SK-N-SH (cell line): ENCODE results near the gene CASP8AP2. TPM values are rescaled to one million over a fixed set of nuclear protein-coding genes. Genes with fewer than 3 reads are reported as not detected.
"Not testable (repeated sequence)": the region's sequence is repeated elsewhere in the genome, so short reads cannot be mapped to it uniquely, and the experiment has no call there.

Experiments
- CTCF ChIA-PET: fragments of 300-600, 350-600 bp; formaldehyde crosslinking; extraction: SDS; loops from one replicate; lab custom pipeline; 2021; lab: Yijun Ruan, JAX
- POLR2A ChIA-PET: fragments of 350-600 bp; sonication (Branson Sonifier 250); formaldehyde crosslinking; extraction: SDS; loops from one replicate; lab custom pipeline; 2020; ENCODE audit warnings: antibody characterized with exemption, inconsistent platforms; lab: Yijun Ruan, JAX
- DNase-seq: peaks from one replicate; pipeline ENCODE4 v3.0.0; 2012
- H2AFZ ChIP-seq: fragments of 200-600 bp; sonication (generic); 2 replicates; pipeline ENCODE4 v1.8.1; 2016; ENCODE audit warnings: antibody characterized with exemption, mild to moderate bottlenecking, low read depth
- H3F3A ChIP-seq: fragments of 200-600 bp; sonication (generic); replicated peaks from 2 replicates; pipeline ENCODE3; 2016; ENCODE audit warnings: antibody characterized with exemption, mild to moderate bottlenecking; ENCODE audit not compliant: insufficient read depth
- H3K27ac ChIP-seq, 2 experiments: fragments of 200-500 bp in 1 of 2; fragments of 200-600 bp in 1 of 2; sonication (Bioruptor generic) in 1 of 2; sonication (generic), shearing (Covaris generic) in 1 of 2; 2 replicates each; pipeline versions ENCODE4 v1.5.1 to v1.6.1; 2014 to 2016; ENCODE audit warnings: low read depth in 2 of 2, inconsistent platforms in 1 of 2, low read length in 1 of 2, mild to moderate bottlenecking in 1 of 2, mixed read lengths in 1 of 2
- H3K27me3 ChIP-seq: fragments of 200-600 bp; sonication (generic), shearing (Covaris generic); 2 replicates; pipeline ENCODE4 v1.6.1; 2016; ENCODE audit warnings: mixed run types; ENCODE audit not compliant: insufficient read depth
- H3K36me3 ChIP-seq, 2 experiments: fragments of 200-500 bp in 1 of 2; fragments of 200-600 bp in 1 of 2; sonication (Bioruptor generic) in 1 of 2; sonication (generic) in 1 of 2; replicated peaks in 1 of 2; 2 replicates each; pipeline versions ENCODE3 to v1.5.1; 2014 to 2016; ENCODE audit warnings: low read length in 1 of 2, mild to moderate bottlenecking in 1 of 2; ENCODE audit not compliant: insufficient read depth in 2 of 2, control insufficient read depth in 1 of 2
- H3K4me1 ChIP-seq, 2 experiments: fragments of 200-500 bp in 1 of 2; fragments of 200-600 bp in 1 of 2; sonication (Bioruptor generic) in 1 of 2; sonication (generic), shearing (Covaris generic) in 1 of 2; 2 replicates each; pipeline versions ENCODE4 v1.5.1 to v1.6.1; 2014 to 2016; ENCODE audit warnings: low read depth in 1 of 2, low read length in 1 of 2, mixed run types in 1 of 2; ENCODE audit not compliant: insufficient read depth in 2 of 2, control insufficient read depth in 1 of 2
- H3K4me2 ChIP-seq: fragments of 200-600 bp; sonication (generic), shearing (Covaris generic); 2 replicates; pipeline ENCODE4 v1.6.1; 2017; ENCODE audit warnings: mixed run types
- H3K4me3 ChIP-seq, 2 experiments: fragments of 200-500 bp in 1 of 2; fragments of 200-600 bp in 1 of 2; sonication (Bioruptor generic) in 1 of 2; sonication (generic), shearing (Covaris generic) in 1 of 2; 2 replicates each; pipeline versions ENCODE4 v1.5.1 to v1.8.1; 2014 to 2016; ENCODE audit warnings: low read depth in 2 of 2, inconsistent platforms in 1 of 2, low read length in 1 of 2, mild to moderate bottlenecking in 1 of 2, mixed read lengths in 1 of 2, moderate library complexity in 1 of 2
- H3K79me2 ChIP-seq: fragments of 200-600 bp; sonication (generic); 2 replicates; pipeline ENCODE4 v1.8.1; 2017; ENCODE audit warnings: mild to moderate bottlenecking; ENCODE audit not compliant: insufficient read depth
- H3K9ac ChIP-seq: fragments of 200-600 bp; sonication (generic); 2 replicates; pipeline ENCODE4 v1.6.1; 2017; ENCODE audit warnings: mixed run types
- H3K9me2 ChIP-seq: fragments of 200-600 bp; sonication (generic); 2 replicates; pipeline ENCODE4 v1.6.1; 2017; ENCODE audit warnings: mixed run types
- H3K9me3 ChIP-seq: fragments of 200-600 bp; sonication (generic); 2 replicates; pipeline ENCODE4 v1.6.1; 2017; ENCODE audit warnings: mixed run types, mild to moderate bottlenecking, moderate library complexity
- H4K20me1 ChIP-seq: fragments of 200-600 bp; sonication (generic); 2 replicates; pipeline ENCODE4 v1.6.1; 2017; ENCODE audit warnings: mild to moderate bottlenecking, mixed run types; ENCODE audit not compliant: insufficient read depth
- CHD2 ChIP-seq: fragments of 150-350 bp; IDR thresholded peaks from 2 replicates; pipeline ENCODE4 v1.6.1; 2018; ENCODE audit warnings: low read length; ENCODE audit not compliant: partially characterized antibody
- FOXJ3 ChIP-seq: sonication (generic); formaldehyde crosslinking; IDR thresholded peaks from 2 replicates; pipeline ENCODE4 v1.5.1; 2020; ENCODE audit warnings: mild to moderate bottlenecking, missing genetic modification reagents
- FOXM1 ChIP-seq: IDR thresholded peaks from 2 replicates; pipeline ENCODE4 v1.4.0; 2012; ENCODE audit warnings: low read depth, mild to moderate bottlenecking
- GATA2 ChIP-seq: sonication (generic); formaldehyde crosslinking; IDR thresholded peaks from 2 replicates; pipeline ENCODE4 v1.5.0; 2020; ENCODE audit warnings: mild to moderate bottlenecking, missing genetic modification reagents
- IRF3 ChIP-seq: fragments of 150-350 bp; IDR thresholded peaks from 2 replicates; pipeline ENCODE4 v1.6.1; 2016; ENCODE audit warnings: mild to moderate bottlenecking, low read depth, low read length
- JUND ChIP-seq: IDR thresholded peaks from 2 replicates; pipeline ENCODE4 v1.4.0; 2012
- MEF2A ChIP-seq: IDR thresholded peaks from 2 replicates; pipeline ENCODE4 v1.4.0; 2012; ENCODE audit warnings: low read depth, borderline replicate concordance
- MXI1 ChIP-seq: IDR thresholded peaks from 2 replicates; pipeline ENCODE4 v1.6.1; 2012; ENCODE audit warnings: mild to moderate bottlenecking, low read depth, low read length, improper control_type of control experiment
- NRF1 ChIP-seq: IDR thresholded peaks from 2 replicates; pipeline ENCODE4 v1.6.1; 2012; ENCODE audit warnings: low read depth, mild to moderate bottlenecking, low read length
- PBX3 ChIP-seq: IDR thresholded peaks from 2 replicates; pipeline ENCODE4; 2012
- POLR2AphosphoS5 ChIP-seq: IDR thresholded peaks from 2 replicates; pipeline ENCODE4 v1.6.1; 2012; ENCODE audit warnings: low read depth, low read length
- REST ChIP-seq: IDR thresholded peaks from 2 replicates; pipeline ENCODE4 v1.6.1; 2012; ENCODE audit warnings: mild to moderate bottlenecking, low read depth, low read length, moderate library complexity
- RXRA ChIP-seq: IDR thresholded peaks from 2 replicates; pipeline ENCODE4 v1.4.0; 2012; ENCODE audit warnings: low read depth, mild to moderate bottlenecking, borderline replicate concordance
- TAF1 ChIP-seq: IDR thresholded peaks from 2 replicates; pipeline ENCODE4 v1.6.1; 2012; ENCODE audit warnings: low read depth, mild to moderate bottlenecking, low read length, moderate library complexity, borderline replicate concordance
- TCF12 ChIP-seq: IDR thresholded peaks from 2 replicates; pipeline ENCODE4 v1.4.0; 2012
- USF2 ChIP-seq: fragments of 150-350 bp; IDR thresholded peaks from 2 replicates; pipeline ENCODE4 v1.6.1; 2017; ENCODE audit warnings: antibody characterized with exemption, low read length, low read depth, borderline replicate concordance
- ZBTB33 ChIP-seq: IDR thresholded peaks from 2 replicates; pipeline ENCODE4 v1.4.0; 2012; ENCODE audit warnings: low read depth, borderline replicate concordance
- WGBS: methylation state at CpG from one replicate; pipeline ENCODE4 v1.1.6; 2017; ENCODE audit warnings: low lambda C conversion rate; 5-methylcytosine and 5-hydroxymethylcytosine counted together
- polyA plus RNA-seq, 3 experiments: library from polyadenylated mRNA; depleted of rRNA; stranded (reverse); fragments of >200 nt; gene quantifications; 2 replicates each; pipeline ENCODE4 v1.2.3, GENCODE V29; 2012

CASP8AP2 gene
- polyA plus RNA-seq, 1 of the 3 experiments (the other 2 are of a cell fraction) = 2.8 TPM

- Histone ChIP-seq H3K36me3 (peaks cover 34 to 59% of the 10 kb centered on the region in 2 experiments), H3K9me3 (no peaks in the 10 kb centered on the region), H3K79me2 (no peaks in the 10 kb centered on the region), H3K9me2 (no peaks in the 10 kb centered on the region), H3K4me3 (no peak overlapping the region), H3K27me3 (no peaks in the 10 kb centered on the region), H3K9ac (no peak overlapping the region), H3K4me2 (no peak overlapping the region), H2AFZ (no peak overlapping the region), H3F3A (no peaks in the 10 kb centered on the region), H4K20me1 (no peaks in the 10 kb centered on the region), H3K4me1 (no peaks in the 10 kb centered on the region), H3K27ac (no peak overlapping the region)
- ChIA-PET POLR2A (no interaction called here), CTCF (interaction anchor here (1.2 kb wide), 1 partner anchor 21 kb away, joined by 5 read pairs; no protein-coding TSS in a partner anchor)
- WGBS = no CpG with 5 or more reads among the region's 1 CpG
- DNase-seq = no peak
- no peak for TF ChIP-seq JUND
- no peak for TF ChIP-seq USF2
- TF ChIP-seq PBX3 = no peak
- no peak for TF ChIP-seq REST
- TF ChIP-seq POLR2AphosphoS5 = no peak
- TF ChIP-seq GATA2 (CRISPR knock-in tag) = no peak
- TF ChIP-seq MXI1 = no peak
- TF ChIP-seq CHD2 = no peak
- no peak for TF ChIP-seq TCF12
- TF ChIP-seq NRF1 = no peak
- no peak for TF ChIP-seq FOXM1
- TF ChIP-seq ZBTB33 = no peak
- TF ChIP-seq TAF1 = no peak
- TF ChIP-seq MEF2A = no peak
- TF ChIP-seq FOXJ3 (CRISPR knock-in tag) = no peak
- TF ChIP-seq IRF3 = no peak
- TF ChIP-seq RXRA = no peak
These were observed 47.5 kb upstream of the CASP8AP2 start for GRCh38 chr6:89782222-89782621.

GRCh38 chr6:89783293-89783692 lies 46.4 kb upstream of the CASP8AP2 start:
- H3K9ac ChIP-seq, H2AFZ ChIP-seq, H3K4me3 ChIP-seq, H3F3A ChIP-seq, H4K20me1 ChIP-seq, H3K4me1 ChIP-seq, H3K9me2 ChIP-seq, H3K79me2 ChIP-seq, H3K27me3 ChIP-seq, DNase-seq, H3K9me3 ChIP-seq, H3K27ac ChIP-seq, H3K4me2 ChIP-seq, POLR2A ChIA-PET: not testable (repeated sequence)
- WGBS = 98% methylated on average over 7 of the region's 7 CpGs
- H3K36me3 ChIP-seq = peaks cover 42 to 61% of the 10 kb centered on the region in 2 experiments
- CTCF ChIA-PET = interaction anchor here (1.2 kb wide), 1 partner anchor 20 kb away, joined by 5 read pairs; no protein-coding TSS in a partner anchor
